Stimulated activated naive CD8-positive, alpha-beta T cell treated with anti-CD3 and anti-CD28 coated beads, Interleukin-15, amount 100 ng/mL, for 72 hours (primary cell): ENCODE measurements around the gene SP1.
A peak's percentile ranks its signal among the peaks of the same experiment; 100 is the strongest.
"Not testable (repeated sequence)": the region's sequence is repeated elsewhere in the genome, so short reads cannot be mapped to it uniquely, and the experiment has no call there.

Source experiments
- ATAC-seq: fragments of 150-1000 bp; cut with Tn5 transposase; 2 replicates; pipeline ENCODE4 v1.10.0; 2021; ENCODE audit warnings: mild to moderate bottlenecking, moderate library complexity
- DNase-seq, 2 donors: peaks; one replicate each; pipeline ENCODE4 v3.0.0; 2021 to 2022
- H3K27ac Mint-ChIP-seq, 2 donors: one replicate each; pipeline ENCODE4 v1.8.0; 2022; ENCODE audit warnings: mild to moderate bottlenecking in 2 of 2, mixed read lengths in 2 of 2, moderate library complexity in 2 of 2
- H3K27me3 Mint-ChIP-seq: one replicate; pipeline ENCODE4 v1.8.0; 2022; ENCODE audit warnings: mixed read lengths
- H3K4me1 Mint-ChIP-seq: one replicate; pipeline ENCODE4 v1.8.0; 2022; ENCODE audit warnings: mild to moderate bottlenecking, mixed read lengths
- H3K4me3 Mint-ChIP-seq, 2 donors: one replicate each; pipeline ENCODE4 v1.8.0; 2022; ENCODE audit warnings: mild to moderate bottlenecking in 2 of 2, mixed read lengths in 2 of 2, moderate library complexity in 1 of 2
- H3K9me3 Mint-ChIP-seq, 2 donors: one replicate each; pipeline ENCODE4 v1.8.0; 2022; ENCODE audit warnings: mixed read lengths in 2 of 2

The SP1 gene

GRCh38 chr12:53346491-53346890, 33.5 kb upstream of the SP1 start:
- peaks cover 25% of the 10 kb centered on the region for H3K4me1 Mint-ChIP-seq
- H3K9me3 Mint-ChIP-seq = no peaks in the 10 kb centered on the region
- no peak overlapping the region for H3K4me3 Mint-ChIP-seq
- ATAC-seq = no peak
- no peak for DNase-seq
- no peak overlapping the region for H3K27ac Mint-ChIP-seq
- H3K27me3 Mint-ChIP-seq = no peaks in the 10 kb centered on the region

- Mint-ChIP-seq H3K4me3 (no peak overlapping the region), H3K27me3 (no peaks in the 10 kb centered on the region), H3K9me3 (no peaks in the 10 kb centered on the region), H3K27ac (no peak overlapping the region), H3K4me1 (peaks cover 32% of the 10 kb centered on the region)
- ATAC-seq (no peak), DNase-seq (no peak)
These were observed 32.1 kb upstream of the SP1 start for GRCh38 chr12:53347905-53348304.

GRCh38 chr12:53352331-53353256, 27.4 kb upstream of the SP1 start:
- Mint-ChIP-seq H3K9me3 (no peaks in the 10 kb centered on the region), H3K27me3 (no peaks in the 10 kb centered on the region), H3K27ac (peak overlapping the region in 1 of 2 donors; percentile 28), H3K4me1 (peaks cover 16% of the 10 kb centered on the region), H3K4me3 (no peak overlapping the region)
- ATAC-seq (peak; percentile 100), DNase-seq (peak; percentile 82 to 84)

- peaks cover 16% of the 10 kb centered on the region for H3K4me1 Mint-ChIP-seq
- no peak overlapping the region for H3K4me3 Mint-ChIP-seq
- no peaks in the 10 kb centered on the region for H3K9me3 Mint-ChIP-seq
- H3K27me3 Mint-ChIP-seq = no peaks in the 10 kb centered on the region
- no peak overlapping the region for H3K27ac Mint-ChIP-seq
- no peak for ATAC-seq
- DNase-seq = no peak
These were observed 26.7 kb upstream of the SP1 start for GRCh38 chr12:53353257-53353655.

- peak overlapping the region in 1 of 2 donors; percentile 72 for H3K27ac Mint-ChIP-seq
- H3K27me3 Mint-ChIP-seq = no peaks in the 10 kb centered on the region
- ATAC-seq (no peak), DNase-seq (no peak)
- H3K4me1 Mint-ChIP-seq = peaks cover 16% of the 10 kb centered on the region
- H3K4me3 Mint-ChIP-seq = no peak overlapping the region
- no peaks in the 10 kb centered on the region for H3K9me3 Mint-ChIP-seq
These were observed 24.9 kb upstream of the SP1 start for GRCh38 chr12:53355121-53355520.

GRCh38 chr12:53358836-53359419, 21.0 kb upstream of the SP1 start:
- Mint-ChIP-seq H3K9me3 (no peaks in the 10 kb centered on the region), H3K27me3 (no peaks in the 10 kb centered on the region), H3K4me3 (no peak overlapping the region), H3K4me1 (peaks cover 5% of the 10 kb centered on the region), H3K27ac (no peak overlapping the region)
- no peak for ATAC-seq
- no peak for DNase-seq

GRCh38 chr12:53361638-53362037, 18.3 kb upstream of the SP1 start:
- H3K4me3 Mint-ChIP-seq, ATAC-seq, H3K9me3 Mint-ChIP-seq, H3K27me3 Mint-ChIP-seq, H3K27ac Mint-ChIP-seq, DNase-seq: not testable (repeated sequence)
- H3K4me1 Mint-ChIP-seq = peaks cover 13% of the 10 kb centered on the region

- Mint-ChIP-seq H3K27me3 (no peaks in the 10 kb centered on the region), H3K9me3 (no peaks in the 10 kb centered on the region), H3K4me1 (peaks cover 14% of the 10 kb centered on the region), H3K4me3 (peak overlapping the region in 1 of 2 donors; percentile 77), H3K27ac (peak overlapping the region; percentile 37 to 50)
- ATAC-seq = no peak
- no peak for DNase-seq
These were observed 14.6 kb upstream of the SP1 start for GRCh38 chr12:53365245-53365904.

- not testable (repeated sequence) for H3K27me3 Mint-ChIP-seq, H3K27ac Mint-ChIP-seq, DNase-seq, ATAC-seq, H3K9me3 Mint-ChIP-seq
- Mint-ChIP-seq H3K4me3 (peak overlapping the region in 1 of 2 donors; percentile 12), H3K4me1 (peaks cover 37% of the 10 kb centered on the region)
These were observed 6.3 kb upstream of the SP1 start for GRCh38 chr12:53373554-53374133.

- H3K4me3 Mint-ChIP-seq, ATAC-seq: not testable (repeated sequence)
- peak overlapping the region in 1 of 2 donors; percentile 48 for H3K27ac Mint-ChIP-seq
These were observed 5.7 kb upstream of the SP1 start for GRCh38 chr12:53374277-53374676.

GRCh38 chr12:53376747-53377146, 3.2 kb upstream of the SP1 start:
- DNase-seq (no peak), ATAC-seq (no peak)
- no peak overlapping the region for H3K27ac Mint-ChIP-seq
- no peaks in the 10 kb centered on the region for H3K27me3 Mint-ChIP-seq
- H3K9me3 Mint-ChIP-seq = no peaks in the 10 kb centered on the region
- peaks cover 34% of the 10 kb centered on the region for H3K4me1 Mint-ChIP-seq
- H3K4me3 Mint-ChIP-seq = no peak overlapping the region

More at GRCh38 chr12:53374277-53374676, 5.7 kb upstream of the SP1 start:
- not testable (repeated sequence) for DNase-seq, H3K9me3 Mint-ChIP-seq, H3K27me3 Mint-ChIP-seq
- peaks cover 37% of the 10 kb centered on the region for H3K4me1 Mint-ChIP-seq

GRCh38 chr12:53378222-53378621, 1.8 kb upstream of the SP1 start:
- no peak for DNase-seq
- Mint-ChIP-seq H3K27ac (no peak overlapping the region), H3K27me3 (no peaks in the 10 kb centered on the region), H3K9me3 (no peaks in the 10 kb centered on the region), H3K4me1 (peaks cover 35% of the 10 kb centered on the region), H3K4me3 (no peak overlapping the region)
- ATAC-seq = no peak

GRCh38 chr12:53378724-53379388, 1.1 kb upstream of the SP1 start:
- Mint-ChIP-seq H3K4me3 (no peak overlapping the region), H3K9me3 (no peaks in the 10 kb centered on the region), H3K27ac (no peak overlapping the region), H3K27me3 (no peaks in the 10 kb centered on the region), H3K4me1 (peaks cover 36% of the 10 kb centered on the region)
- DNase-seq (no peak), ATAC-seq (no peak)

- no peaks in the 10 kb centered on the region for H3K9me3 Mint-ChIP-seq
- DNase-seq (peak; percentile 99), ATAC-seq (peak; percentile 83)
- H3K27me3 Mint-ChIP-seq = no peaks in the 10 kb centered on the region
- peaks cover 40% of the 10 kb centered on the region for H3K4me1 Mint-ChIP-seq
- no peak overlapping the region for H3K4me3 Mint-ChIP-seq
- H3K27ac Mint-ChIP-seq = no peak overlapping the region
These were observed 430 bp upstream of the SP1 start for GRCh38 chr12:53379389-53380103.
